Astrocyte (in vitro differentiated cells and primary cell): ENCODE measurements around the gene HLA-F.

Experiments used
- CTCF ChIP-seq: IDR thresholded peaks from 2 replicates; pipeline ENCODE4 v1.5.1; 2011; ENCODE audit warnings: low read depth, mild to moderate bottlenecking, inconsistent platforms, low read length, moderate library complexity; ENCODE audit not compliant: insufficient read depth
- EZH2 ChIP-seq: IDR thresholded peaks from 2 replicates; pipeline ENCODE4 v1.6.1; 2012; ENCODE audit warnings: mild to moderate bottlenecking, low read length, inconsistent platforms; ENCODE audit not compliant: insufficient read depth

GRCh38 chr6:29674008-29674407 is 49.2 kb upstream of the HLA-F start:
- no peak for TF ChIP-seq CTCF
- TF ChIP-seq EZH2: no peak
